Neural progenitor cell (in vitro differentiated cells): ENCODE results near the gene VASH2.

Source experiments
- EZH2 ChIP-seq: fragments of 200-600 bp; sonication (generic); IDR thresholded peaks from 2 replicates; pipeline ENCODE4 v1.6.1; 2017; ENCODE audit warnings: antibody characterized with exemption, mild to moderate bottlenecking, moderate library complexity
- EZH2phosphoT487 ChIP-seq: fragments of 200-600 bp; sonication (generic); IDR thresholded peaks from 2 replicates; pipeline ENCODE4 v1.6.1; 2017; ENCODE audit warnings: antibody characterized with exemption
- TF ChIP-seq, protein P1 (sequence below): fragments of 200-600 bp; sonication (generic); IDR thresholded peaks from 2 replicates; pipeline ENCODE4 v1.5.1; 2017; ENCODE audit warnings: antibody characterized with exemption, mild to moderate bottlenecking

DNA sequence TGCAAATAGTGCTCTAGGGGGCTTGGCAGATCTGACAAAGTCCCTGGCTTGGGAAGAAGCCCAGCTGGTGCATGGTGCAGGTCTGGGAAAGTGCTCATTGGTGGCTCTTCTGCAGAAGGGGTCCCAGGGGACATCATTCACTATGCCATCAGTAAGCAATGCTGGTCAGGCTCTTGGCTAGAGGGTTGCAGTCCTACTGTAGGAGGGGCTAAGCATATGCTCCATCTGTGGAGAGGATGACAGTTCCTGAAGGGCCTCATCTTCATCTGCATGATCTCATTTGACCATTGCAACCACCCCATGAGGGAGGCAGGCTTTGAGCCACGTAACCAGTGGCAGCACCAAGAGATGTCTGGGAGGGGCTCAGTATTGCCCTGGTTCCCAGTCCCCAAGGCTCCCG, 31.5 kb upstream of the VASH2 start:
- TF ChIP-seq, protein P1, sequence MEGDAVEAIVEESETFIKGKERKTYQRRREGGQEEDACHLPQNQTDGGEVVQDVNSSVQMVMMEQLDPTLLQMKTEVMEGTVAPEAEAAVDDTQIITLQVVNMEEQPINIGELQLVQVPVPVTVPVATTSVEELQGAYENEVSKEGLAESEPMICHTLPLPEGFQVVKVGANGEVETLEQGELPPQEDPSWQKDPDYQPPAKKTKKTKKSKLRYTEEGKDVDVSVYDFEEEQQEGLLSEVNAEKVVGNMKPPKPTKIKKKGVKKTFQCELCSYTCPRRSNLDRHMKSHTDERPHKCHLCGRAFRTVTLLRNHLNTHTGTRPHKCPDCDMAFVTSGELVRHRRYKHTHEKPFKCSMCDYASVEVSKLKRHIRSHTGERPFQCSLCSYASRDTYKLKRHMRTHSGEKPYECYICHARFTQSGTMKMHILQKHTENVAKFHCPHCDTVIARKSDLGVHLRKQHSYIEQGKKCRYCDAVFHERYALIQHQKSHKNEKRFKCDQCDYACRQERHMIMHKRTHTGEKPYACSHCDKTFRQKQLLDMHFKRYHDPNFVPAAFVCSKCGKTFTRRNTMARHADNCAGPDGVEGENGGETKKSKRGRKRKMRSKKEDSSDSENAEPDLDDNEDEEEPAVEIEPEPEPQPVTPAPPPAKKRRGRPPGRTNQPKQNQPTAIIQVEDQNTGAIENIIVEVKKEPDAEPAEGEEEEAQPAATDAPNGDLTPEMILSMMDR: no peak
- TF ChIP-seq EZH2phosphoT487 (no peak), EZH2 (no peak)
